Prostate gland (tissue), 2 donors: Measurements from ENCODE around the gene KCNRG.

Experiments used
- POLR2A ChIP-seq: fragments of 450-650 bp; IDR thresholded peaks from one replicate; pipeline ENCODE4 v1.6.1; 2016; ENCODE audit warnings: antibody characterized with exemption, mild to moderate bottlenecking
- POLR2AphosphoS5 ChIP-seq: sonication (generic); formaldehyde crosslinking; IDR thresholded peaks from one replicate; pipeline ENCODE4 v1.6.1; 2017; ENCODE audit warnings: antibody characterized with exemption
- TF ChIP-seq, protein P1 (sequence below), 4 experiments: fragments of 200-600 bp in 2 of 4; fragments of 450-650 bp in 2 of 4; sonication (generic) in 2 of 4; IDR thresholded peaks; 1 replicate in 3 of 4; 2 replicates in 1 of 4; pipeline ENCODE4 v1.5.1; 2016 to 2019; ENCODE audit warnings: antibody characterized with exemption in 4 of 4, mild to moderate bottlenecking in 2 of 4, moderate library complexity in 2 of 4

DNA sequence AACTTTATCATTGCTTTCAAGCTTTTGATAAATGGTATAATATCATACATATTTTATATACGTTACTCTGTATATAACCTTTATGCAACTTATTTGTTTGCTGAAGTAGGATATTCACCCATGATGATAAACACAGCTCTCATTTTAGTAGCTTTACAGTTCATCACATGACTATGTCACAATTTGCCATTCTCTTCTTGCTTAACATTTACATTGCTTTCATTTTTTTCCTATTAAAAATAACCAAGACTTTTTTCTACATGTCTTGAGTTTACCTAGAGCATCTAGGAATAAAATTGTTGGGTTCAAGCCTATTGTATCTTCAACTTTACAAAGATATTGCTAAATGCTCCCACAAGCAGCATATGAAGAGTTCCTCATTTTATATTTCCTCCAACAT is 54.0 kb downstream of the KCNRG start:
- TF ChIP-seq, protein P1, sequence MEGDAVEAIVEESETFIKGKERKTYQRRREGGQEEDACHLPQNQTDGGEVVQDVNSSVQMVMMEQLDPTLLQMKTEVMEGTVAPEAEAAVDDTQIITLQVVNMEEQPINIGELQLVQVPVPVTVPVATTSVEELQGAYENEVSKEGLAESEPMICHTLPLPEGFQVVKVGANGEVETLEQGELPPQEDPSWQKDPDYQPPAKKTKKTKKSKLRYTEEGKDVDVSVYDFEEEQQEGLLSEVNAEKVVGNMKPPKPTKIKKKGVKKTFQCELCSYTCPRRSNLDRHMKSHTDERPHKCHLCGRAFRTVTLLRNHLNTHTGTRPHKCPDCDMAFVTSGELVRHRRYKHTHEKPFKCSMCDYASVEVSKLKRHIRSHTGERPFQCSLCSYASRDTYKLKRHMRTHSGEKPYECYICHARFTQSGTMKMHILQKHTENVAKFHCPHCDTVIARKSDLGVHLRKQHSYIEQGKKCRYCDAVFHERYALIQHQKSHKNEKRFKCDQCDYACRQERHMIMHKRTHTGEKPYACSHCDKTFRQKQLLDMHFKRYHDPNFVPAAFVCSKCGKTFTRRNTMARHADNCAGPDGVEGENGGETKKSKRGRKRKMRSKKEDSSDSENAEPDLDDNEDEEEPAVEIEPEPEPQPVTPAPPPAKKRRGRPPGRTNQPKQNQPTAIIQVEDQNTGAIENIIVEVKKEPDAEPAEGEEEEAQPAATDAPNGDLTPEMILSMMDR (IDR thresholded peaks at IDR 0.05) = no peak
- TF ChIP-seq POLR2A (no peak), POLR2AphosphoS5 (no peak)
